HepG2 (cell line): ENCODE results near the gene DZANK1. TPM values are rescaled to one million over a fixed set of nuclear protein-coding genes. Genes with fewer than 3 reads are reported as not detected.

Experiments used
- ATAC-seq: fragments of 200-7000 bp; cut with Tn5 transposase; 3 replicates; pipeline ENCODE4 v1.9.1; 2020; ENCODE audit warnings: mild to moderate bottlenecking, moderate library complexity
- BruUV-seq: library from RNA; stranded (reverse); fragments of 400-500 nt; replicated peaks from 2 replicates; lab custom pipeline; 2021; lab: Mats Ljungman, UMichigan
- CTCF ChIA-PET: fragments of 300-600 bp; formaldehyde crosslinking; extraction: SDS; loops from one replicate; lab custom pipeline; 2021; ENCODE audit warnings: low total read pairs, inconsistent platforms, low intra/inter-chr PET ratio; lab: Yijun Ruan, JAX
- POLR2A ChIA-PET: fragments of 350-600 bp; sonication (Branson Sonifier 250); formaldehyde crosslinking; loops from one replicate; lab custom pipeline; 2020; ENCODE audit warnings: antibody characterized with exemption, inconsistent platforms; lab: Yijun Ruan, JAX
- DNase-seq: peaks from one replicate; pipeline ENCODE4 v3.0.0-alpha.2; 2015; ENCODE audit warnings: low spot score
- FAIRE-seq: peaks from 3 replicates; lab custom pipeline; 2011; peaks lifted over from hg19 to GRCh38; lab: Jason Lieb, UNC
- H2AFZ ChIP-seq: one replicate; pipeline ENCODE4 v1.6.1; 2011; ENCODE audit warnings: low read length, inconsistent platforms
- H3K27ac ChIP-seq: fragments of 300-600 bp; 3 replicates; pipeline ENCODE4 v1.8.0; 2011; ENCODE audit warnings: mixed run types, mild to moderate bottlenecking, mixed read lengths, low read length, inconsistent platforms; ENCODE audit not compliant: insufficient read depth; ENCODE audit errors: extremely low read length
- H3K27me3 ChIP-seq, 2 experiments: fragments of 200-600 bp in 1 of 2; 2 replicates in 1 of 2; 3 replicates in 1 of 2; pipeline versions ENCODE4 v1.6.0 to v1.8.0; 2011; ENCODE audit warnings: low read length in 2 of 2, mild to moderate bottlenecking in 2 of 2, moderate library complexity in 2 of 2, inconsistent platforms in 1 of 2; ENCODE audit not compliant: insufficient read depth in 2 of 2, control insufficient read depth in 1 of 2
- H3K36me3 ChIP-seq, 2 experiments: fragments of 200-600 bp in 1 of 2; replicated peaks in 1 of 2; 2 replicates in 1 of 2; 3 replicates in 1 of 2; pipeline versions ENCODE4 v1.5.1 to v1.8.0; 2011; ENCODE audit warnings: low read length in 2 of 2, inconsistent platforms in 1 of 2; ENCODE audit not compliant: insufficient read depth in 2 of 2, control insufficient read depth in 1 of 2
- H3K4me1 ChIP-seq: 2 replicates; pipeline ENCODE4 v1.5.1; 2012; ENCODE audit warnings: low read length, inconsistent platforms; ENCODE audit not compliant: insufficient read depth
- H3K4me2 ChIP-seq: 2 replicates; pipeline ENCODE4 v1.6.0; 2011; ENCODE audit warnings: low read depth, low read length, inconsistent platforms
- H3K4me3 ChIP-seq, 3 experiments: fragments of 200-600 bp in 1 of 3; sonication (generic), shearing (Covaris generic) in 1 of 3; replicated peaks in 1 of 3; 2 replicates each; pipeline ENCODE4 v1.5.1; 2011 to 2016; ENCODE audit warnings: low read length in 3 of 3, inconsistent platforms in 2 of 3, low read depth in 2 of 3, mild to moderate bottlenecking in 2 of 3, control low read depth in 1 of 3, mixed read lengths in 1 of 3; ENCODE audit not compliant: insufficient read depth in 1 of 3
- H3K79me2 ChIP-seq: one replicate; pipeline ENCODE4 v1.6.1; 2011; ENCODE audit warnings: low read length, inconsistent platforms; ENCODE audit not compliant: insufficient read depth
- H3K9ac ChIP-seq: 2 replicates; pipeline ENCODE4 v1.6.0; 2011; ENCODE audit warnings: mild to moderate bottlenecking, low read depth, low read length, inconsistent platforms; ENCODE audit not compliant: insufficient read depth
- H3K9me3 ChIP-seq: 2 replicates; pipeline ENCODE4 v1.5.1; 2012; ENCODE audit warnings: mild to moderate bottlenecking, low read length
- H4K20me1 ChIP-seq: 2 replicates; pipeline ENCODE4 v1.6.0; 2011; ENCODE audit warnings: inconsistent platforms, mild to moderate bottlenecking, low read length, moderate library complexity; ENCODE audit not compliant: insufficient read depth
- BCLAF1 ChIP-seq: fragments of 450-650 bp; IDR thresholded peaks from 2 replicates; pipeline ENCODE4 v1.6.1; 2017; ENCODE audit warnings: mild to moderate bottlenecking
- GABPA ChIP-seq, 2 experiments: IDR thresholded peaks; 2 replicates each; pipeline ENCODE4 v1.6.1; 2011 to 2016; ENCODE audit warnings: low read depth in 2 of 2, low read length in 1 of 2, missing biosample characterization in 1 of 2, missing genetic modification characterization in 1 of 2
- HBP1 ChIP-seq: IDR thresholded peaks from 2 replicates; pipeline ENCODE4 v1.6.1; 2016; ENCODE audit warnings: low read depth, control low read depth
- MBD4 ChIP-seq: IDR thresholded peaks from 2 replicates; pipeline ENCODE4 v1.6.1; 2012; ENCODE audit warnings: low read length, inconsistent platforms, borderline replicate concordance
- MTF2 ChIP-seq: sonication (generic); formaldehyde crosslinking; IDR thresholded peaks from 2 replicates; pipeline ENCODE4 v1.5.0; 2020; ENCODE audit warnings: missing genetic modification reagents, borderline replicate concordance
- NPAS2 ChIP-seq: sonication (generic); formaldehyde crosslinking; IDR thresholded peaks from 2 replicates; pipeline ENCODE4 v1.8.0; 2022; ENCODE audit warnings: mild to moderate bottlenecking, missing genetic modification reagents, borderline replicate concordance
- POLR2A ChIP-seq, 2 experiments: IDR thresholded peaks; 2 replicates each; pipeline ENCODE4 v1.6.1; 2011; ENCODE audit warnings: low read depth in 2 of 2, low read length in 2 of 2, mild to moderate bottlenecking in 1 of 2, moderate library complexity in 1 of 2; ENCODE audit not compliant: insufficient read depth in 1 of 2
- PRPF4 ChIP-seq: fragments of 200-400 bp; formaldehyde crosslinking; IDR thresholded peaks from 2 replicates; pipeline ENCODE4 v1.6.1; 2016; ENCODE audit warnings: low read length, low read depth; ENCODE audit not compliant: poor library complexity, severe bottlenecking
- PTBP1 ChIP-seq: fragments of 200-400 bp; formaldehyde crosslinking; IDR thresholded peaks from 2 replicates; pipeline ENCODE4 v1.6.1; 2018; ENCODE audit warnings: low read length, low read depth; ENCODE audit not compliant: poor library complexity, severe bottlenecking
- RNF2 ChIP-seq: fragments of 450-650 bp; conservative IDR thresholded peaks from 2 replicates; pipeline ENCODE4 v1.6.1; 2016; ENCODE audit warnings: low read depth
- SMYD3 ChIP-seq: sonication (generic); formaldehyde crosslinking; IDR thresholded peaks from 2 replicates; pipeline ENCODE4 v1.8.1; 2023; ENCODE audit warnings: mild to moderate bottlenecking, missing genetic modification reagents
- SUZ12 ChIP-seq: fragments of 150-350 bp; IDR thresholded peaks from 2 replicates; pipeline ENCODE4 v1.6.1; 2014; ENCODE audit warnings: low read depth, low read length
- TOE1 ChIP-seq: sonication (generic); formaldehyde crosslinking; IDR thresholded peaks from 2 replicates; pipeline ENCODE4 v1.4.0; 2020; ENCODE audit warnings: mild to moderate bottlenecking, missing genetic modification reagents
- ZFP37 ChIP-seq: sonication (generic); formaldehyde crosslinking; IDR thresholded peaks from 2 replicates; pipeline ENCODE4 v1.4.0; 2020; ENCODE audit warnings: missing genetic modification reagents, borderline replicate concordance
- ZNF644 ChIP-seq: IDR thresholded peaks from 2 replicates; pipeline ENCODE4 v1.6.1; 2016; ENCODE audit warnings: low read depth
- ZNF720 ChIP-seq: sonication (generic); formaldehyde crosslinking; IDR thresholded peaks from 2 replicates; pipeline ENCODE4 v1.4.0; 2020; ENCODE audit warnings: missing genetic modification reagents
- ZNF772 ChIP-seq: sonication (generic); formaldehyde crosslinking; IDR thresholded peaks from 2 replicates; pipeline ENCODE4 v1.5.0; 2020; ENCODE audit warnings: mild to moderate bottlenecking, missing genetic modification reagents
- ZNF883 ChIP-seq: sonication (generic); formaldehyde crosslinking; IDR thresholded peaks from 2 replicates; pipeline ENCODE4 v1.5.1; 2020; ENCODE audit warnings: mild to moderate bottlenecking, missing genetic modification reagents; ENCODE audit errors: not compliant biosample characterization
- WGBS: methylation state at CpG from one replicate; pipeline ENCODE4 v1.1.6; 2017; ENCODE audit warnings: low lambda C conversion rate; 5-methylcytosine and 5-hydroxymethylcytosine counted together
- in situ Hi-C: cut with HindIII; loops from 2 replicates; pipeline ENCODE4 v1.10.0; 2017; ENCODE audit warnings: low pct_unique_long_range_greater_than_20kb; ENCODE audit not compliant: extremely low pct_ligation_motif_present
- intact Hi-C: fragments of 100-400 bp; cut with micrococcal nuclease; formaldehyde crosslinking; loops from one replicate; pipeline ENCODE4 v1.10.0; 2022; ENCODE audit not compliant: unreplicated experiment
- polyA plus RNA-seq, 8 experiments: library from polyadenylated mRNA; depleted of rRNA in 3 of 8; stranded (reverse) in 7 of 8; unstranded in 1 of 8; fragments of >200 nt; fragmentation: Illumina TruSeq in 4 of 8; extraction: Trizol in 4 of 8; gene quantifications; 2 replicates each; pipeline versions ENCODE4 v1.2.1 to v1.2.3, GENCODE V29; 2011 to 2016; ENCODE audit warnings: low read depth in 4 of 8, missing spikeins in 1 of 8, mixed read lengths in 1 of 8; ENCODE audit not compliant: insufficient read depth in 1 of 8
- total RNA-seq, 5 experiments: library from RNA; depleted of rRNA; stranded (reverse); fragments of >200 nt; fragmentation: Illumina TruSeq; extraction: Trizol; gene quantifications; 2 replicates each; pipeline ENCODE4 v1.2.3, GENCODE V29; 2016; ENCODE audit warnings: low read depth in 1 of 5

Gene DZANK1
- total and polyA plus RNA-seq, 2 of the 13 experiments (the other 11 are each of a cell fraction or from before 2014, with no cell fraction given) = 1.6 to 3.2 TPM

DNA sequence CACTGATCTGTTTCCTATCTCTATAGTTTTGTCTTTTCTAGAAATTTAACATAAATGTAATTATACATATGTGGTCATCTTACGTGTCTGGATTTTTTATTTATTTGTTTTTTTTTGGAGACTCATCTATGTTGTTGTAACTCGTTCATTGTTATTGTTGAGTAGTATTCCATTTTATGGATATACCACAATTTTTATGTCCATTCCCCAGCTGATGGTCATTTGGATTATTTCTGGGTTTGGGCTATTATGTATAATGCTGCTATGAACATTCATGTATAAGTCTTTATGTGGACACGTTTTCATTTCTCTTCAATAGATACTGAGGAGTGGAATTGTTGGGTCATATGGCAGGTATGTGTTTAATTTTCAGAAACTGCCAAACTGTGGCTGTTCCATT lies 10.2 kb downstream of the DZANK1 start:
- Histone ChIP-seq H3K9me3 (no peaks in the 10 kb centered on the region), H3K27ac (no peak overlapping the region), H2AFZ (no peak overlapping the region), H3K4me1 (no peaks in the 10 kb centered on the region), H3K79me2 (no peaks in the 10 kb centered on the region), H4K20me1 (no peaks in the 10 kb centered on the region), H3K9ac (no peak overlapping the region), H3K36me3 (no peaks in the 10 kb centered on the region), H3K4me2 (no peak overlapping the region)
- ATAC-seq = no peak
- ChIA-PET CTCF (no interaction called here), POLR2A (no interaction called here)
- intact Hi-C loops (no loop called here), in situ Hi-C loops (no loop called here)
- no peak for FAIRE-seq
- BruUV-seq = no TSS peak
- 39% methylated on average over 3 of the region's 3 CpGs for WGBS
- TF ChIP-seq TOE1 (CRISPR knock-in tag) (no peak), ZNF720 (no peak), SUZ12 (no peak), ZNF772 (CRISPR knock-in tag) (no peak), RNF2 (no peak), PRPF4 (no peak), NPAS2 (CRISPR knock-in tag) (no peak), ZNF644 (CRISPR knock-in tag) (no peak), PTBP1 (no peak), BCLAF1 (no peak), MTF2 (no peak), ZNF883 (CRISPR knock-in tag) (no peak), POLR2A (IDR thresholded peaks at IDR 0.05; ENCODE audit: insufficient read depth in 1 of 2, low read depth in 2 of 2, low read length in 2 of 2) (no peak), ZFP37 (no peak), MBD4 (no peak), SMYD3 (CRISPR knock-in tag) (no peak), HBP1 (CRISPR knock-in tag) (no peak), GABPA (IDR thresholded peaks at IDR 0.05; ENCODE audit: low read depth, low read length) (no peak), GABPA (CRISPR knock-in tag; IDR thresholded peaks at IDR 0.05; ENCODE audit: low read depth) (no peak)
- TF ChIP-seq, all 625 proteins: peak for 0
- no peak for DNase-seq
- Histone ChIP-seq H3K4me3 (no peak overlapping the region), H3K27me3 (no peaks in the 10 kb centered on the region)
